Stomach (tissue), 4 donors: Measurements from ENCODE around the gene RNH1.

ENCODE experiments used
- CTCF ChIP-seq, 7 experiments: fragments of 450-650 bp in 4 of 7; fragments of 200-600 bp in 3 of 7; sonication (generic) in 3 of 7; IDR thresholded peaks; one replicate each; pipeline ENCODE4 v1.5.1; 2016 to 2019; ENCODE audit warnings: antibody characterized with exemption in 7 of 7, control low read depth in 2 of 7, mild to moderate bottlenecking in 1 of 7
- EP300 ChIP-seq: sonication (generic); formaldehyde crosslinking; IDR thresholded peaks from one replicate; pipeline ENCODE4 v1.6.1; 2017; ENCODE audit warnings: antibody characterized with exemption
- POLR2A ChIP-seq, 4 donors: fragments of 450-650 bp; IDR thresholded peaks; one replicate each; pipeline ENCODE4 v1.6.1; 2016; ENCODE audit warnings: antibody characterized with exemption in 4 of 4, control low read depth in 2 of 4, mild to moderate bottlenecking in 1 of 4, moderate library complexity in 1 of 4
- POLR2AphosphoS5 ChIP-seq, 3 donors: sonication (generic); formaldehyde crosslinking; IDR thresholded peaks; one replicate each; pipeline ENCODE4 v1.6.1; 2016; ENCODE audit warnings: antibody characterized with exemption in 3 of 3

- TF ChIP-seq CTCF (IDR thresholded peaks at IDR 0.05) (no peak), POLR2AphosphoS5 (IDR thresholded peaks at IDR 0.05) (no peak), EP300 (no peak), POLR2A (IDR thresholded peaks at IDR 0.05) (no peak)
These were observed 51.4 kb downstream of the RNH1 start for GRCh38 chr11:455566-456147.
